GM18499 (cell line): Measurements from ENCODE around the gene RPTOR.
"Not testable (repeated sequence)": the region's sequence is repeated elsewhere in the genome, so short reads cannot be mapped to it uniquely, and the experiment has no call there.

Source experiments
- ATAC-seq: cut with Tn5 transposase; IDR thresholded peaks from one replicate; pipeline ENCODE4 v1.9.1; 2021; ENCODE audit warnings: moderate number of reproducible peaks; ENCODE audit not compliant: insufficient read depth, unreplicated experiment

RPTOR gene

GRCh38 chr17:80790981-80791742 lies 246.5 kb downstream of the RPTOR start:
- no peak for ATAC-seq

GRCh38 chr17:80791758-80792284 lies 247.2 kb downstream of the RPTOR start:
- no peak for ATAC-seq

- ATAC-seq = no peak
Observed at GRCh38 chr17:80792373-80792781, 247.7 kb downstream of the RPTOR start.

- no peak for ATAC-seq
Observed at GRCh38 chr17:80793421-80793820, 248.8 kb downstream of the RPTOR start.

- ATAC-seq = no peak
Observed at GRCh38 chr17:80793851-80794267, 249.2 kb downstream of the RPTOR start.

- ATAC-seq = no peak
Observed at GRCh38 chr17:80794281-80795089, 249.8 kb downstream of the RPTOR start.

GRCh38 chr17:80795090-80795580 lies 250.5 kb downstream of the RPTOR start:
- no peak for ATAC-seq

GRCh38 chr17:80795754-80796153 lies 251.1 kb downstream of the RPTOR start:
- no peak for ATAC-seq

GRCh38 chr17:80796430-80796861 lies 251.8 kb downstream of the RPTOR start:
- ATAC-seq = no peak

- not testable (repeated sequence) for ATAC-seq
Observed at GRCh38 chr17:80797222-80797621, 252.6 kb downstream of the RPTOR start.

GRCh38 chr17:80797741-80798594 lies 253.3 kb downstream of the RPTOR start:
- no peak for ATAC-seq

GRCh38 chr17:80798595-80799537 lies 254.2 kb downstream of the RPTOR start:
- no peak for ATAC-seq

- no peak for ATAC-seq
Observed at GRCh38 chr17:80799538-80800480, 255.2 kb downstream of the RPTOR start.

- ATAC-seq = no peak
Observed at GRCh38 chr17:80800481-80801391, 256.1 kb downstream of the RPTOR start.

GRCh38 chr17:80802626-80803450 lies 258.2 kb downstream of the RPTOR start:
- no peak for ATAC-seq
